Measurements from ENCODE around the gene CCNL2.

Gene CCNL2

DNA sequence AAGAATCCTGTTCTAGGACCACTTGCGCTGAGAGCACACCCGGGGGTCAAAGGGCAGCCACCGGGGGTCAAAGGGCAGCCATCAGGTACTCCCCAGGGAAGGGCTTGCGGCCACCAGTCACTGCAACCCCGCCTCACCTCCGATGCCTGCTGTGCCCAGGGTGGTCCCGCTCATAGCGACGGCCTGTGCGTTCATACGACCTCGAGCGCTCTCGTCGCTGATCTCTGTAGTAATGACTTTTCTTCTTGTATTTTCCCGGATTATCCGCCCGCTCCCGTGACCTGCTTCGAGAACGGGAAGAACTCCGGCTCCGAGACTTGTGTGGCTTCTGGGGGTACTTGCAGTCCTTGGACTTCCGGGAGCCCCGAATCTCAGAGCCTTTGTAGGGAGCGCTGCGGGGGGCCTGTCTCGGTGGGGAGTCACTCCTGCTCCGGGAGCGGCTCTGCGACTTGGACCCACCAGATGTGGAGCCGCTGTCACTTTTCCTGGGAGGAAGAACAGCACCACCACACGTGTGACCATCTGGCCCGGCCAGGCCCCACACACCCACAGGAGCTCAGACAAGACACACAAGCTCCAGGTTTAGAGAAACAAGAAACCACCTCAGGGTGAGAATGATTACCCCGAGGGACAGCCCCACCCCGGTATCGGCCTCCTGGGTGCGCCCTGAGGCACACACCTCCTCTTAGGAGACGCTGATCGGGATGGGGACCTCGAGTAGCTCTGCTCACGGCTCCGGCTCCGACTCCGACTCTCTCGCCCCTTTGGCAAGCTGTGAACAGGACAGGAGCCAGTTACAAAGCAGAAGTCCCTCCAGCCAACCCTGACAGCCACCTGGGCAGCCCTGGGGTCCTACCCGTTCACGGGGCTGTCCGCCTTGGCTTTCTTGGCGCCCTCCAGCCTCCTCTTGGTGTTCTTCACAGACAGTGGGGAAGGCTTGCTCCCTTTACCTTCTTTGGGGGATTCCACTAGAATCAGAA, 11.7 kb downstream of the CCNL2 start:
- TF ChIP-seq, protein P1, sequence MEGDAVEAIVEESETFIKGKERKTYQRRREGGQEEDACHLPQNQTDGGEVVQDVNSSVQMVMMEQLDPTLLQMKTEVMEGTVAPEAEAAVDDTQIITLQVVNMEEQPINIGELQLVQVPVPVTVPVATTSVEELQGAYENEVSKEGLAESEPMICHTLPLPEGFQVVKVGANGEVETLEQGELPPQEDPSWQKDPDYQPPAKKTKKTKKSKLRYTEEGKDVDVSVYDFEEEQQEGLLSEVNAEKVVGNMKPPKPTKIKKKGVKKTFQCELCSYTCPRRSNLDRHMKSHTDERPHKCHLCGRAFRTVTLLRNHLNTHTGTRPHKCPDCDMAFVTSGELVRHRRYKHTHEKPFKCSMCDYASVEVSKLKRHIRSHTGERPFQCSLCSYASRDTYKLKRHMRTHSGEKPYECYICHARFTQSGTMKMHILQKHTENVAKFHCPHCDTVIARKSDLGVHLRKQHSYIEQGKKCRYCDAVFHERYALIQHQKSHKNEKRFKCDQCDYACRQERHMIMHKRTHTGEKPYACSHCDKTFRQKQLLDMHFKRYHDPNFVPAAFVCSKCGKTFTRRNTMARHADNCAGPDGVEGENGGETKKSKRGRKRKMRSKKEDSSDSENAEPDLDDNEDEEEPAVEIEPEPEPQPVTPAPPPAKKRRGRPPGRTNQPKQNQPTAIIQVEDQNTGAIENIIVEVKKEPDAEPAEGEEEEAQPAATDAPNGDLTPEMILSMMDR (IDR thresholded peaks at IDR 0.05), result no peak

DNA sequence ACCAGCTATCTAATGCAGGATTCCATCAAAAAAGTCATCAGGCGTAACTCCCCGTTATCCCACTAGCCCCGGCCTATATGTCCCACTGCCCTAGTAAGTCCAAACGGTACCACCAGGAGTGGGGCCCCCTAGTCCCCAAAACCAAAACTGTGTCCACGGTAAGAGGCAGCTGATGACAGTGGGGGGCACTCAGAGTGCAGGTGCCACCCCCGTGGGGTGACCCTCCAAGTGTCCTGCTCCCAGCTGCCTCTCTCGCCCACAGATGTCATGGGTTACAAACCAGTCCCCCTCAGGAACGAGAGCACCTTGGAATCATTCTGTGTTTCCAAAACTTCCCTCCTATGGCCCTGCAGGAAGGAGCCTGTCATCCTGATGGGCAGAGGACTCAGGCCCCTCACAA, 13.2 kb downstream of the CCNL2 start:
- TF ChIP-seq, protein P1 (IDR thresholded peaks at IDR 0.05), result no peak

DNA sequence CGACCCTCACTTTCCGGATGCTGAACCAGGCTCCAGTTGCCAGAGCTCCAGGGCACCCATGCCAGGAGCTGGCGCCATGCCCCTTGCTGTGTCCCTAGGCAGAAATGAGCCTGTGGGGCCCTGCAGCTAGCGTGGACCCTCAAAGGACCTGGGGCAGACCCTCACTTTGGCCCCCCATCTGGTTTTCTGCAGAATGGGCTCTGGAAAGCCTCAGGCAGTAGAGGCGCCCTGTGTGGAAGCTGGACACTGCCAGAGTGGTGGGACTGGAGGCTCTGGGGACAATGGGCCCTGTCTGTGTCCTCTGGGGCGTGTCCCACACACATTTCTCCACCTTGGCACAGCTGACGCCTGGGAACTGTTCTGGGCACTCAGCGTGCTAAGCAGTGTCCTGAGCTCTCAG, 17.8 kb downstream of the CCNL2 start:
- TF ChIP-seq, protein P1 (IDR thresholded peaks at IDR 0.05), result no peak

DNA sequence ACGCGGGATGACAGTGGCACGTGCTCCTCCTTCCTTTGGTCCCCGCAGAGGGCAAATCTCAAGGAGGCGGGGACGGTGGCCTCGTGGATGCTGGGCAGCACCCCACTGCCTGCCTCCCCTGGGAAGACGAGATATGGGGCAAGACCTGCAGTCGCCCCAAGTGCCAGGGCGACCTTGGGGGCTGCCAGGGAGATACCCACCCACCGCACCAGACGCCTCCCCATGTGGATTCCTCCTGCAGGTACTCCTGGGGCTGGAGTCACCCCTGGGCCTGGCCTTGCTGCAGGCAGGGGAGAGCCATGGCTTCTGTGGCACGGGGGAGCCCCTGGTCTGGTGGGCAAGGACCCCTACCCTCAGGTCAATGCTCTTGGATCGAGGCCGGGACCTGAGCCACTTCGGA, 18.3 kb downstream of the CCNL2 start:
- TF ChIP-seq, protein P1 (IDR thresholded peaks at IDR 0.05), result no peak

DNA sequence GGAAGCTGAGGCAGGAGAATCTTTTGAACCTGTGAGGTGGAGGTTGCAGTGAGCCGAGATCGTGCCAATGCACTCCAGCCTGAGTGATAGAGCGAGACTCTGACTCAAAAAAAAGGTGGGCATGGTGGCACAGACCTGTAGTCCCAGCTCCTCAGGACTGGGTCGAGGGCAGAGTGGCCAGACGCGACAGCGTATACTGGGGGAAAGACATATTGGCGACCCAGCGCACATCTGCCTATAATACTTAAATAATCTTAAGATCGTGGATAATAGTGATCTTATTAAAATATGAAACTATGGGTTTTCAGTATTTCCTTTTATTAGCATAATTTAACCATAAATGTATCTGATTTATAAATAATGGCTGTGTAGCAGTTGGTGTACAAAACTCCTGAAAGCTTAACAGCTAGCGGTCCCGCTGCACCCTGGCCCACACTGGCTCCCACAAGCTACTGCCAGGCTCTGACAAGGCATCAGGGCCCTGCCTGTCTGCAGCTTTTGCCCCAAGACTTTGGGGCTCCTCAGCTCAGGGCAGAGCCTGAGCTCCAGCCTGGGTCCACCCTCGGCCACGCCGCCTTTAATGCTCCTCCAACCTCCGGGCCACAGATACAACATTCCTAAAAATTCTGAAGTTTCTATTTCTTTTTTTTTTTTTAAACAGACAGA, 21.5 kb downstream of the CCNL2 start:
- TF ChIP-seq, protein P1 (IDR thresholded peaks at IDR 0.05), result no peak

DNA sequence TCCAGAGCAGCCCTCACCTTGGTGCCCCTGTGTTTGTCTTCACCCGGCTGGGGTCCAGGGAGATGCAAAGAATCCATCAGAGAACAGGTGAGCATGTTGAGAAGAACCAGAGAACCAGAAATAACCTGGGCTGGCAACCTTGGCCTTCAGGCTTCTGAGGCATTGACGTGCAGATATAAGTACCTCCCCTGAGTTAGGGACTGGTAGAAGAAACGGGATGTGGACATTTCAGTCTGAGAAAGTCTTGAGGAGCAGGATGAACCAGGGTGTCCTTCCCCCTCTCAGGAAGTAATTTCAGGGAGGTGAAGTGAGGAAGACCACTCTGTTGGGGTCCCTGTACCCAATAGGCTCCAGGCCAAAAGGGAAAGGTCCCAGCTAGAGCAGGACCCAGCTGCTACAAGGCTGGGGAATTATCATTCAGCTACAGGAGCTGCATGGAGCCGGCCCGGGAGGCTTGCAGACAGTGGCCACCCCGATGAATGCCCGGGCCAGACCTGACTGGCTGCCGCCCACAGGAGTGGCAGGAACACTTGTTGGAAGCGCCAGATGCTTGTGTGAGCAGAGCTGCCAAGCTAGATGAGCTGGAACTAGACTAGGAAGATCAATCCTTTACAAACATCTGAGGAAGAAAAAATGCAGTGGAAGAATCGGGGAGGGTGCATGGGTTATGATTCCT, 22.4 kb downstream of the CCNL2 start:
- TF ChIP-seq, protein P1 (IDR thresholded peaks at IDR 0.05), result no peak

DNA sequence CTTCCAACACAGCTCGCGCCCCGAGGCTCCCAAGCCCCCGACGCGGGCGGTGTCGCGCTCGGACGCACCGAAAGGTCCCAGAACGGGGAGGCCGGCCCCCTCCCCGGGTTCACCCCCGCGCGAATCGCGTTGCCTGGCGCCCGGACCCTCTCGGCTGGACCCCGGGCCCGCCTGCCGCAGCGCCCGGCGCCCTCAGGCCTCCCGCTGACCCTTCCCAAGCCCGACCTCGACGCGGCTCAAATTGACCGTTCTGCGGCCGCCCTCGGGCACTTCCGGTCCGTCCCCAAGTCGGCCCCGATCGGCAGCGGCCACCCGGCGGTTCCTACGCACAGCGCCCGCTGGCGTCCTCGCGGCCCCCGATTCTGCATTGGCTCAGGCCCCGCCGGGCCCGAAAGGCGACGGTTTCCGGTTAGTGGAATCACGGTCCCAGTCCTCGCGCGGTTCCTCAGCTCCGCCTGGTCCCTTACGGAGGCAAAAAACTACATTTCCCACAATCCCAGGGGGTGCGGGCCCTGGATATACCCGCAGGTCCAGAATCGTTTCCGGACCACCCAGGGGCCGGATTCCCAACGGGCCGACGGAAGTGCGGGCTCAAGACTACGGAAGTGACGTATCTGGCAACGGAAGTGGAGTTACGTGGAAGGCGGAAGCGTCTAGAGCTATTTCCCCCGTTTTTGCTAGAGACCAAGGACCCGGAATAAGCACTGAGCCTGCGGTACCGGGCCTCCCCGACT, 24.0 kb downstream of the CCNL2 start, which contains the start of gene AURKAIP1:
Gene AURKAIP1 (minus strand): TSS at position 279 of the 734 bp plus-strand sequence. CDS start 451 bp downstream, outside the sequence.
- TF ChIP-seq, protein P1 (IDR thresholded peaks at IDR 0.05), result no peak; the same call in 1 of the 2 replicates
